ENCODE measurements around the gene KLHL17.

DNA sequence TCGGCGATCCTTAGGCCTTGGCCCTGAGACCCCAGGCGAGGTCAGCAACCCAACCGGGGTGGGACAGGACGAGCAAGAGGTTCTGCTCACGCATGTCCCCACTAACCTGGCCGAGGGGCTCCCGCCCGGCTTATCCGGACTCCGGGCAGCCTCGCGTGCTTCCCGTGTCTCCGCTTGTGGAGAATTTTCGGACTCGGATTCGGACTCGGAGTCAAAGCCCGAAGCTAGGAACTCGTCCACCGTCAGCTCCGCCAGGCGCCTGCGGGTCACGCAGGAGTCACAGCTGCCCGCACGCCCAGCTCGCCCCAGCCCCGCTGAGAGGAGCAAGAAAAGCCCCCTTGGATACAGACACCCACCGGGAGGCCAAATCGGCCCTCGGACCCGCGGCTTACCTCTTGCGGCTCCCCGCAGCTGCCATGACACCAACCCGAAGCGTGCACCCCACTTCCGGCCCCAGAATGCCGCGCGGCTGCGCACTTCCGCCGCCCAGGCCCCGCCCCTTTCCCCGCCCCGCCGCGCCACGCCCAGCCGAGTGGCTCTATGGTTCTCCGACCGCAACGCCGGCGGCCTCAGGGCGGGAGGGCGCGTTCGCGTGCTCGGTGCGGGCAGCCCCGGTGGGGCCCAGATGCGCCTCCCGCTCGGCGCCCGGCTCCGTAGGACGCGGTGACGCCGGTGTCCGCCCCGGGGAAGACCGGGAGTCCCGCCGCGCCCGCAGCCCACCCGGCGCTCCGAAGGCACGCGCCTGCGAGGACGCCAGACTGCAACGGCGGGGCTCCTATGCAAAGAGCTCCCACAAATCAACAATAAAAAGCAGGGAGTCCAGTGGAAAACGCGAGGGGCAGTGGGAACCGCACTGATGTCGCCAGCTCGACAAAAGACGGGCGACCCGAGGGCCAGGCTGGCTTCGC lies 1.3 kb upstream of the KLHL17 start, which contains the start of gene NOC2L:
- TF ChIP-seq, protein P1, sequence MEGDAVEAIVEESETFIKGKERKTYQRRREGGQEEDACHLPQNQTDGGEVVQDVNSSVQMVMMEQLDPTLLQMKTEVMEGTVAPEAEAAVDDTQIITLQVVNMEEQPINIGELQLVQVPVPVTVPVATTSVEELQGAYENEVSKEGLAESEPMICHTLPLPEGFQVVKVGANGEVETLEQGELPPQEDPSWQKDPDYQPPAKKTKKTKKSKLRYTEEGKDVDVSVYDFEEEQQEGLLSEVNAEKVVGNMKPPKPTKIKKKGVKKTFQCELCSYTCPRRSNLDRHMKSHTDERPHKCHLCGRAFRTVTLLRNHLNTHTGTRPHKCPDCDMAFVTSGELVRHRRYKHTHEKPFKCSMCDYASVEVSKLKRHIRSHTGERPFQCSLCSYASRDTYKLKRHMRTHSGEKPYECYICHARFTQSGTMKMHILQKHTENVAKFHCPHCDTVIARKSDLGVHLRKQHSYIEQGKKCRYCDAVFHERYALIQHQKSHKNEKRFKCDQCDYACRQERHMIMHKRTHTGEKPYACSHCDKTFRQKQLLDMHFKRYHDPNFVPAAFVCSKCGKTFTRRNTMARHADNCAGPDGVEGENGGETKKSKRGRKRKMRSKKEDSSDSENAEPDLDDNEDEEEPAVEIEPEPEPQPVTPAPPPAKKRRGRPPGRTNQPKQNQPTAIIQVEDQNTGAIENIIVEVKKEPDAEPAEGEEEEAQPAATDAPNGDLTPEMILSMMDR (IDR thresholded peaks at IDR 0.05; ENCODE audit: low read length), result no peak
- TF ChIP-seq EZH2 (optimal IDR thresholded peaks at IDR 0.05; ENCODE audit: low read depth, low read length) (no peak), EZH2phosphoT487 (IDR thresholded peaks at IDR 0.05; ENCODE audit: low read length) (no peak)
